HG03025 (cell line): ENCODE data around the gene MARK3.

Source experiments
- ATAC-seq: cut with Tn5 transposase; IDR thresholded peaks from one replicate; pipeline ENCODE4 v1.9.1; 2021; ENCODE audit warnings: mild to moderate bottlenecking, moderate library complexity; ENCODE audit not compliant: unreplicated experiment, low FRiP score

Gene MARK3

DNA sequence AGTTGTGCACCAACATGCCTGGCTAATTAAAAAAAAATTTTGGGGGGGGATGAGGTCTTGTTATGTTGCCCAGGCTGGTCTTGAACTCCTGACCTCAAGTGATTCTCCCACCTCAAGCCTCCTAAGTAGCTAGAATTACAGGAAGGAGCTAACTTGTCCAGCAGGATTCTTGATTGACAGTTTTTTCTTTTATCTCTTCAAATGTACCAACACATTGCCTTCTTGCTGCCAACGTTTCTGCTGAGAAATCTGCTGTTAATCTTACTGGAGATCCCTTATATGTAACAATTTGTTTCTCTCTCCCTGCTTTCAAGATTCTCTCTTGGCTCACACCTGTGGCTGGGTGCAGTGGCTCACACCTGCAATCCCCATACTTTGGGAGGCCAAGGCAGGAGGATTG is 22.4 kb upstream of the MARK3 start:
- no peak for ATAC-seq

DNA sequence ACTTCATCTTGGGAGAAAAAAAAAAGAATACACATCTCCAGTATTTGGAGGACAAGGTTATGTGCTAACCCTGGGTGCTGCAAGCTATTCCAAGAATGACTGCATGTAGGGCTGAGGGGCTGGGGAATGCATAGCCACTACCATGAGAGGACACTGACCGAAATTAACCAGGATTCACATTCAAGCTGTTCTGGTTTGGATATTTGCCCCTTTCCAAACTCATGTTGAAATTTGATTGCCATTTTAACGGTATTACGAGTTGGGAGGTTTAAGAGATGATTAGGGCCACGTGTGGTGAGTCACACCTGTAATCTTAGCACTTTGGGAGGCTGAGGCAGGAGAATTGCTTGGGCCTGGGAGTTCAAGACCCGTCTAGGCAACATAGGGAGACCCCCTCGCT is 18.5 kb upstream of the MARK3 start:
- ATAC-seq = no peak

DNA sequence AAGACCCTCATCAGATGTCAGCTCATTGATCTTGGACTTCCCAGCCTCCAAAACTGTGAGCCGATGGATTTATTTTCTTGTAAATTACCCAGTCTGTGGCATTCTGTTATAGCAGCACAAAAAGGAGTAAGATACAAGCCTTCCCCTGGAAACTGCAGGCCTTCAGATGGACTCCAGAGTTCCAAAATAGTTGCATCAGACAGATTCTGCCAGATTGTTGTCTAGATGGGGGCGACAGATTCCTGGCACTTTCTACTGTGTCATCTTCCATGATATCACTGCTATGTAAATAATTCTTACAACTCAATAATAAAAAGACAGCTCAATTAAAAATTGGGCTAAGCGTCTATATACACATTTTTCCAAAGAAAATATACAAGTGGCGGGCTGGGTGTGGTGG is 17.2 kb upstream of the MARK3 start:
- ATAC-seq = no peak

DNA sequence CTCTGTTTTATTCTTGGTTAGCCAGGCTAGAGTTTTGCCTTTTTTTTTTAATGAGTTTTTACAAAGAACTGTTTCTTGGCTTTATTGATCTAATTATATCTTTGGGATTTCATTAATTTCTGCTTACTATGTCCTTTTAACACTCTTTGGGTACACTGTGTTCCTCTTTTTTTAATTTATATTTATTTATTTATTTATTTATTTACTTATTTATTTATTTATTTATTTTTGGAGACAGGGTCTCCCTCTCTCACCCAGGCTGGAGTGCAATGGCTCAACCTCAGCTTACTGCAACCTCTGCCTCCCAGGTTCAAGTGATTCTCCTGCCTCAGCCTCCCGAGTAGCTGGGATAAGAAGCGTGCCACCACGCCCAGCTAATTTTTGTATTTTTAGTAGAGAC is 15.1 kb upstream of the MARK3 start:
- no peak for ATAC-seq

DNA sequence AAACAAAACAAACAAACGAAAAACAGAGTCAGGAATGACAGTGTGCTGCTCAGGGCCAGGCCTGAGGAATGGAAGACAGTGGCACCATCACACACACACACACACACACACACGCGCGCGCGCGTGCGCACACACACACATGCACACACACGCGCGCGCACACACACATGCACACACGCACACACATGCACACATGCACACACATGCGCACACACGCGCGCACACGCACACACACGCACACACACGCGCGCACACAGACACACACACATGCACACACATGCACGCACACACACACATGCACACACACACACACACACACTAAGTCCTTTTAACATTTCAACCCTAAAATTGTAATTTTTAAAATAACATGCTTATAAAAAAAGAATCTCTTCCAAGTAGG is 13.2 kb upstream of the MARK3 start:
- no peak for ATAC-seq

DNA sequence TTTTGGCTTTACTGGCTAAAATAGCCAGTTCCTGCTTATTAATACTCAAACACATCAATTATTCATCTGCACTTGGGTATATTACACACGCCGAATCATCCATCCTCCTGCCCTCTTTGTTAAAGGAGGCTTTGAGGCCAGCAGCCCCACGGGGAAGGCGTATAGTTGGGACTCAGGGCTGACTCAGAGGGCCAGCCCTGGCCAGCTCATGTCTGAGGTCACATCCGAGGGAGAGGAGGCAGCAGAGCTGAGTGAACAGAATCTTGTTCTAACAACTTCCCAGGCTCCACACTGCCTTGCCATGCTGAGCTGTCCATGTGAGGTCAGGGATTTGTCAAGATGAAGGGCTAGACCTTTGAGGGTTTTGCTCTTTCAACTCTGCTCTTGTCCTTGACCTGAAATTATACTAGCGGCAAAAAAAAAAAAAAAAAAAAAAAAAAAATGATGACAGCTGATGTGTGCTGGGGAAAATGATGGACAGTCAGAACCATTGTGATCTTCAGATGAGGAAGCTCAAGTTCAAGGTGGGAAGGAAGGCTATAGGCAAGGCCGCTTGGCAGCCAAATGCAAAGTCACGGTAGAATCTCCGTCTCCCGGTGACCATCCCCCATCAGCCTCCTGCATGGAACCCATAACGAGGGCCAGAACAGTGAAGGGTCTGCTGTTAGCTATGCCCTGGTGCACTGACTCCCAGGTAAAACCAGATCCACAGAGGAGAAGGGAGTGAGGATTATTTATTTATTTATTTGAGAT is 12.5 kb upstream of the MARK3 start:
- no peak for ATAC-seq

DNA sequence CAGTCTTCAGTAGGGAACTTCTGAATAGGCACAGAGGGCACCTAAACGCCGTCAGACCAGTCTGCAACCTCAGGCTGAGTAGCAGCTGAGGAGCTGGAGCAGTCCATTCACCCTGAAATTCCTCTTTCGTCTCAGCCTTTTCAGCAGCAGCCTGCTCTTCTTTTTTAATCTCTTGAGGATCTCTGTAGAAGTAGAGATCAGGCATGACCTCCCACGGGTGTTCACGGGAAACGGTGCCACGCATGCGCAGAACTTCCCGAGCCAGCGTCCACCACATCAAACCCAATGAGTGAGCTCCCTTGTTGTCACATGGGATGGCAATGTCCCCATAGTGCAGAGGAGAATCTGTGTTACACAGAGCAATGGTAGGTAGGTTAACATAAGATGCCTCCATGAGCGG is 11.1 kb upstream of the MARK3 start:
- ATAC-seq = no peak

DNA sequence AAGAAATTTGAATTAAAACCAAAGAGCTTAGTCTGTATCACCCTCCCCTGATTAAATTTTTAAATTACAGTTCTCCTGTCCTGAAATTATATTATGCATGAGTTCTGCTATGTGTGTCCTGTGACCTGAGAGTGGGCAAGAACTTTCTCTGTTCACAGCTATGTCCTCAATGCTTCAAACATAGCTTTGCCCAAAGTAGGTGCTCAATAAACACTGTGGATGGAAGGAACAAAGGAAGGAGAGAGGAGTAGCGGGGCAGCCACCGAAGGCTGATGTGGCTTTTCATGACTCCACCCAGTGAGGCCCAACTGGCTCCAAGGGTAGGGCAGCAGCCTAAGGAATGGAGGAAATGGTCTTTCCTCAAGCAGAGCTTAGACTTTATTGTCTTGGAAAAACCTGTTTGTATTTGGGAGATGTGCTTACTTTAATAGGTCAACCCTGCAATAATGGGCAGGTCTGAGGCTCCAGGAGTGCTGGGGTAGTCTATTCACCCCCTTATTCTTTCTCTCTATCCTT is 7.6 kb upstream of the MARK3 start:
- ATAC-seq = no peak

DNA sequence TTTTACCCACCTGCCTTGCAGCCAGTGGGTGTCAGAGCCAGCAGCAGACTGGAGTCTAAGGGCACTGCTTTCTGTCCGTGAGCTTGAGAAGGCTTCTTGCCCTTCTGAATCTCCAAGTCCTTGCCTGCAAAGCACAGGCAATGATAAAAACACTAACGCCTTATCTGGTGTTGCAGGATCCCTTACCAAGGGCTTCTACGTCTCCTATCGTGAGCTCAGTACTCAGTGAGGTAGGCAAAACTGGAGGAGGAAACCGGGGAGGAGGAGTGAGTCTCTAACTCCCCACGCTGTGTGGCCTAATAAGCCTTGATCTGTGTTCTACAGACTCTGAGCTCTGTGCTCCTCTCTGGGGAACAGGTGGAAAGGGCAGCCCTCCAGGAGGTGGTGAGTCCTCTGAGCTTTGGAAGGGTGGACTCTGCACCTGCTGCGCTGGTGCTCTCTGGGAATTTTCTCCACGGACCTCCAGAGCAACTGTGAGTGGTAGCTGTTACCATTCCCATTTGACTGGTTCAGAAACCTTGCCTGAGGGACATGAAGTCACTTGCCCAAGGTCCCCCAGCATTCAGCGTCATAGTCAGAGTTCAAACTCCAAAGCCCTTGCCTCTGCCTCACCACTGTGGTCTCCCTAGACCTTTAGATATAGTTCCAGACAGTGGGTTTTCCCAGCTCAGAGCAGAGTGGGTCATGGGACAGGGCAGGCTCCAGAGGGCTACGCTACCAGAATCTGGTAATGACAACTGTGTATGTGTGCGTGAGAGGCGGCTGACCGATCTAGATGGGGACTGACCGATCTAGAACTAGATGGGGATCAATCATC is 7.0 kb upstream of the MARK3 start:
- ATAC-seq = no peak

DNA sequence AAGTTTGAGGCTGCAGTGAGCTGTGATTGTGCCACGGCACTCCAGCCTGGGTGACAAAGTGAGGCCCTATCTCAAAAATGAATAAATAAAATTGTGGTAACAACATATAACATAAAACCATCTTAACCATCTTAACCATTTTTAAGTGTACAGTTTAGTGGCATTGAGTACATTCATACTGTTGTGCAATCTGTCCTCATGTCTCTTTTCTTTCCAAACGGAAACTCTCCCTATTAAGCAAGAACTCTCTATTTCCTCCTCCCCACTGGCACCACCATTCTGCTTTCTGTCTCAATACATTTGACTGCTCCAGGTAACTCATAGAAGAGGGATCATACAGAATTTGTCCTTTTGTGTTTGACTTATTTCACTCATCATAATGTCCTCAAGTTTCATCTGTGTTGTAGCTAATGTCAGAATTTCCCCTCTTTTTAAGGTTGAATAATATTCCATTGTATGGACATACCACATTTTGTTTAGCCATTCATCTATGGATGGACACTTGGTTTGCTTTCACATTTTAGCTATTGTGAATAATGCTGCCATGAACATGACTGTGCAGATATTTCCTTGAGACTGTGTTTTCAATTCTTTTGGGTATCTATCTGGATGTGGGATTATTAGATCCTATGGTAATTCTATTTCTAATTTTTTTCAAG is 4.4 kb upstream of the MARK3 start:
- ATAC-seq = no peak

DNA sequence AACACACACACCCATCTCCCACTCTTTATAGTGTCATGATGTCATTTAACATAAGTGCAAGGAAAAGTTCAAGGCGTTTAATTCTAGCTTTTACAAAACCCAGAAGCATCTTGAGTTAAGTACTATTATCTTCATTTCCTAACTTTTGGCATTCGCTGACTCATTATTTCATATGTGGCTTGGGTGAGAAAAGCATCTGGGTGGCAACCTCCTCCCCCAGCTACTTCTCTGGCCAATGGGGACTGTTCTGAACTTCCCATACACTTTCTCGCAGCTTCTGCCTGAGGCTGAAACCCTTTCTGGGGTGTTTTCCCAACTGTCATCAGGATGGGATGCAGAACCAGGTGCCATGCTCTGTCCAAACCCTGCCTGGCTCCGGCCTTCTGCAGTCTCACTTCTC is 2.8 kb upstream of the MARK3 start:
- ATAC-seq = no peak

DNA sequence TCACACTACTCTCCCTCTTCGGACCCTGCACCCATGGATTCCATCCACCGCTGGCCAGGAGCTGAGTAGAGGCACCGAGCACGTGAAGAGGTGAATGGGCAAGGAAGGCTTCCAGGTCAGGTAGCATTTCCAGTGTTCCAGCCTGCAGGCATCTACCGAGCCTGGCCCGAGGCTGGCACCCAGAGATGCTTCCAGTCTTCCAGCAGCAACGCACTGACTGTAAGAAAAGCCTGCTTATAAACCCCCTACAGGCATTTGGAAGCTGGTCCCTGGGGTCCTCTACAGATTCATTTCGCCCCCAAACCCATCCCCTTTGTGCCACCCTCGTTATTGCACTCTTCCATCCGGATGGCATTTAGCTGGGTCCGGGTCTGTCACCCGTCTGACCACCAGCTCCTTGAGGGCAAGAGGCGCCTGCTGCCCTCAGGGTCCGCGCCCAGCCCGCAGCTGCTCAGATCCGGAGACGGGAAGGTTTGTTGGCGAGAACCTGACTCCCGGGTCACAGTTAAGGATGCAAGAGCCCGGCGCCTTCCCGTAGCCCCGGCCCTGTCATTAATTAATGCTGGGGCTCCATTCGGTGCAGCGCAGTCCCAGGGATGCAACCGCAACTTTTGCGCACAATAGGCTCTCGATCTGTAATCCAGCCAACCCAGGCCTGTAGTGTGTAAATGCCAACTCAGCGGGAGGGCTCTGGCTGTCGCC is 614 bp upstream of the MARK3 start:
- peak; percentile 15 for ATAC-seq

DNA sequence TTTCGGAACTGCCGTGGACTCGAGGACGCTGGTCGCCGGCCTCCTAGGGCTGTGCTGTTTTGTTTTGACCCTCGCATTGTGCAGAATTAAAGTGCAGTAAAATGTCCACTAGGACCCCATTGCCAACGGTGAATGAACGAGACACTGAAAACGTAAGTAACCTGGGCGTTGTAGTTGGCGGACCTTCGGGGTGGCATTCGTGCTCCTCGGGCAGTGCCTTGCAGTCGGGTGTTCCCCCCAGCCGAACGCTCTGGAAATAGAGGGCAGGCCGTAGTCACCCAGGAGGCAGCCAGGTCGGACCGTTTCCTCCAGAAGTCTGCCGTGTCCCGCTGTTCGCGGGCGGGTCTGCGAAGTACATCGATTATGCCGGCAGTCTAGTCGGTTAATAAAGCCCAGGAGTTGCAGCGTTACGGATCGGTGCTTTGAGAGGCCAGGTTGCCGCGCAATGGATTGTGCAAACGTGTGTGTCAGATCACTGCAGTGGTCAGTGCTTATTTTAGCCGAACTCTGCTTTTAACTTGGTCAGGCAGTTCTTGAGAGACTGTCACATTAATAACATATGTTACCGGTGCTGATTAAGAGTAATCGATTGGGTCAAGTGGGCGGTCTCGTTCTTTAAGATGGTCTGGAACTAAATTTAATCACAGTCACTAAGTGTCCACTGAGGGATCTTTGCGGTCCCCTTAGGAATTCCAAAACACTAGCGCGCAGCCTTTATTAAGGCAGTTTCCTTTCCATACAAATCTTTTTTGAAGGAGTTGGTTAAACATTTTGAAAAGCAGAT is 906 bp downstream of the MARK3 start:
- ATAC-seq = peak; percentile 8

DNA sequence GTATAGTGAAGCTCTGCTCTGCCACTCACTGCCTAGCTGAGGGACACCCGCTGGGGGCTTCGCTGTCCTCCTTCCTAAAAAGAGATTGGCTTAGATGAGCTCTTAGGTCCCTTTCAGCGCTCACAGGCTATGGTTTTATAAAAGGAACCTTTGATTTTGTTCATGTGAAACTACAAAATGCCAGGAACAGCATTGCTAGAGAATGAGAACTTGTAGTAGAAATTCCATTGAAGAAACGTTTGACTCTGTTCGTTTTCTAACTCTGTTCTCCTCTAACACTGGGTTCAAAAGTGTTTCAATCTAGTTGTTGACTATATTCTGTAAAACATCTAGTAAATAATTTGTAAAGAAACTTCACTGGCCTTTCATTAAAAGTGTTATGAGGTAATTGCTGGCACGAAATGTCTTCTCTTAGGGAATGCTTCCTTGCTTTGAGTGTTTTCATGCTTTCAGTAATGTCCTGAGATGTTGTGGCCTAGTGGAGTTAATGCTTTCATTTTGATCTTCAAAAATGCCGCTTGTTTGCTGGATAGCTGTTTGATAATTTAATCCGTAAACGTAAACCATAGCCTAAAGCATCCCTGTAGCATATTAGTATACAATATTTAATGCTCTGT is 1.6 kb downstream of the MARK3 start:
- ATAC-seq = no peak

DNA sequence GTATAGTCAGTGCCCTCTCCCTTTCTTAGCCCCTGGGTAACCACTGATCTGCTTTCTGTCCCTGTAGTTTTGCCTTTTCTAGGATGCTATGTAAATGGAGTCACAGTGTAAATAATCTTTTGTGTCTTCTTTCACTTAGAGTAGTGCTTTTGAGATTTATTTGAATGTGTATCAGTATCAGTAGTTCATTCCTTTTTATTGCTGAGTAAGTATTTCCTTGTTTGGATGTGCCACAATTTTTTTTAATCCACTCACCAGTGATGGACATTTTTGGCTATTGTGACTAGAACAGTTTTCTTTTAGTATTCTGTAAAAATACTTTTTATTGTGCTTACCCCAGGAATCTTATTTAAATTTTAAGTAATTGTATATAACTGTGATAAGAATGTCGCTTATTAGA is 3.4 kb downstream of the MARK3 start:
- ATAC-seq = no peak

DNA sequence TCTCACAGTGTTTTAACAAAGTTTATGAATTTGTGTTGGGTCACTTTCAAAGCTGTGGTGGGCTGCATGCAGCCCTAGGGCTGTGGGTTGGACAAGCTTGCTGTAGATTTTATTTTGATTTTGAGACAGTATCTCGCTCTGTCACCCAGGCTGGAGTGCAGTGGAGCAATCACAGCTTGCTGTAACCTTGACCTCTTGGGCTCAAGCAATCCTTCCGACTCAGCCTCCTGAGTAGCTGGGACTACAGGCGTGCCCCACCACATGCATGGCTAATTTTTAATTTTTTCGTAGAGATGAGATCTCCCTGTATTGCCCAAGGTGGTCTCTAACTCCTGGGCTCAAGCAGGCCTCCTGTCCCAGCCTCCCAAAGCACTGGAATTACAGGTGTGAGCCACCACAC is 5.4 kb downstream of the MARK3 start:
- ATAC-seq = no peak

DNA sequence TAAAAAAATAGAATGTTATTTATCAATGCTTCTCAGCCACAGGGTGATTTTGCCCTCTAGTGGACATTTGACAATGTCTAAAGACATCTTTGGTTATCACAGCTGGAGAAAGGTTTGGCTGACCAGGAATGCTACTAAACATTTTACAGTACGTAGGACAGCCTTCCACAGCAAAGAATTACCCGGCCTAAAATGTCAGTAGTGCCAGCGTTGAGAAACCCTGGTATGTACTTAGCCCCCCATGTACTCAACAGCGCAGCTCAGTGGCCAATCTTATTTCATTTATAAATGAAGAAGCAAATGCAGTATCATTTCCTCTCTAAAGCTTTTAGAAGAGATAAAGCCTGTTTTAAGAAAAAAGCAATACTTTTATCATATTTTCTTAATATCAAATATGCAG is 5.8 kb downstream of the MARK3 start:
- ATAC-seq = no peak

DNA sequence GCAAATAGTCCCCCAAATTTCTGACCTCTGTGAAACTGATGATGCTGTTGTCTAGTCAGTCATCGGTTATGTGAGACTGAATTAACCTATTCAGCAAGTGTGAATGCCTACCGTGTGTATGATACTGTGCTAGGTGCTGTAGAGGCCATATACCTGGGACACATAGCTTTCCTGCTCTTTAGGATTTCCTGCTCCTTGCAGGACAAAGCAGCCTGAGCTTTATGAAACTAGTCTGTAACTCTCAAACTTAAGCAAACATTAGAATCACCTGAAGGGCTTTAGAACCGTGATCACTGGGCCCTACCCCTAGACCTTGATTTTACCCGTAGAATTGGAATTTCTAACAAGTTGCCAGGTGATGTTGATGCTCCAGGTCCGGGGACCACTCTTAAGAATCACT is 6.9 kb downstream of the MARK3 start:
- no peak for ATAC-seq

DNA sequence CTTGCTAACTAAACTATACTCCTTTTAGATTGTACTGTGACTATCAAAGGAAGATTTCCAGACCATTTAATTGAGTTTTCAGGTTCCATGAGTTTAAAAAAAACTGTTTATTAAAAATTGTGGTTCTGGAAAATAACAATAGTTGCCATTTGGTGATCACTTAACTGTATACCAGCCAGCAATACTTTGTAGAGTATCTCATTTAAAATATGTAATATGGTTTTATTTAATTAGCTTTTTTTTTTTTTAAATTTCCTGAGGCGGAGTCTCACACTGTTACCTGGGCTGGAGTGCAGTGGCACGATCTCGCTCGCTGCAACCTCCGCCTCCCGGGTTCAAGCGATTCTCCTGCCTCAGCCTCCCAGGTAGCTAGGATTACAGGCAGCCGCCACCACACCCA is 7.4 kb downstream of the MARK3 start:
- ATAC-seq = no peak

DNA sequence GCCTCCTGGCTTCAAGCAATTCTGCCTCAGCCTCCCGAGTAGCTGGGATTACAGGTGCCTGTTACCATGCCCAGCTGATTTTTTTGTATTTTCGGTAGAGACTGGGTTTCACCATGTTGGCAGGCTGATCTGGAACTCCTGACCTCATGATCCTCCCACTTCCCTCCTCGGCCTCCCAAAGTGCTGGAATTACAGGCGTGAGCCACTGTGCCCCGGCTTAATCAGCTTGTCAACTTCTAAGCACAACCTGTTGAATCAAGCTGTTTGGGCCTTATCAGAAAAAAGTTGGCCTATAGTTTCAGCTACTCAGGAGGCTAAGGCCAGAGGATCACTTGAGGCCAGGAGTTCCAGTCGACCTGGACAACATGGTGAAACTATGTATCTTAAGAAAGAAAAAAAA is 7.9 kb downstream of the MARK3 start:
- ATAC-seq = no peak
